GM23248 (cell line): ENCODE results near the gene TBX2.
"Not testable (repeated sequence)": the region's sequence is repeated elsewhere in the genome, so short reads cannot be mapped to it uniquely, and the experiment has no call there.

Experiments used
- EZH2 ChIP-seq: fragments of 200-600 bp; sonication (generic); IDR thresholded peaks from 2 replicates; pipeline ENCODE4 v1.6.1; 2018; ENCODE audit warnings: antibody characterized with exemption, mild to moderate bottlenecking; ENCODE audit not compliant: insufficient read depth, poor library complexity, severe bottlenecking
- EZH2phosphoT487 ChIP-seq: fragments of 200-600 bp; sonication (generic); IDR thresholded peaks from 2 replicates; pipeline ENCODE4 v1.6.1; 2018; ENCODE audit warnings: antibody characterized with exemption, moderate library complexity, mild to moderate bottlenecking, low read depth; ENCODE audit not compliant: insufficient read depth

- not testable (repeated sequence) for TF ChIP-seq EZH2, EZH2phosphoT487
Measured at GRCh38 chr17:61441507-61441906, 41.9 kb downstream of the TBX2 start.
